H1 (cell line): ENCODE results near the gene DCPS. TPM values are rescaled to one million over a fixed set of nuclear protein-coding genes. Genes with fewer than 3 reads are reported as not detected.

Source experiments
- CTCF ChIA-PET: fragments of 300-600 bp; sonication (Branson Sonifier 250); formaldehyde crosslinking; loops from one replicate; lab custom pipeline; 2021; ENCODE audit not compliant: partially characterized antibody; lab: Charles Lee
- POLR2A ChIA-PET: fragments of 300-600 bp; sonication (Branson Sonifier 250); formaldehyde crosslinking; loops from one replicate; lab custom pipeline; 2021; ENCODE audit warnings: inconsistent platforms; ENCODE audit not compliant: partially characterized antibody; lab: Charles Lee
- DNase-seq, 2 experiments: peaks; one replicate each; pipeline versions ENCODE4 v3.0.0 to v3.0.0-alpha.2; 2010 to 2022; ENCODE audit warnings: low spot score in 2 of 2, low read depth in 1 of 2, mixed read lengths in 1 of 2
- FAIRE-seq: peaks from 2 replicates; lab custom pipeline; 2011; peaks lifted over from hg19 to GRCh38; lab: Jason Lieb, UNC
- H2AFZ ChIP-seq: 2 replicates; pipeline ENCODE4 v1.8.1; 2012; ENCODE audit warnings: low read length, inconsistent platforms
- H2AK5ac ChIP-seq: 2 replicates; pipeline ENCODE4 v1.6.1; 2013; ENCODE audit warnings: low read depth, low read length
- H2BK120ac ChIP-seq: replicated peaks from 2 replicates; pipeline ENCODE3; 2013; ENCODE audit warnings: low read depth, low read length, inconsistent platforms
- H2BK12ac ChIP-seq: 2 replicates; pipeline ENCODE4 v1.6.1; 2013; ENCODE audit warnings: low read depth, low read length
- H2BK15ac ChIP-seq: 2 replicates; pipeline ENCODE4 v1.6.1; 2013; ENCODE audit warnings: low read length
- H2BK20ac ChIP-seq: 2 replicates; pipeline ENCODE4 v1.6.1; 2013; ENCODE audit warnings: low read length
- H2BK5ac ChIP-seq: 2 replicates; pipeline ENCODE4 v1.6.1; 2013; ENCODE audit warnings: low read depth, low read length
- H3K14ac ChIP-seq: 2 replicates; pipeline ENCODE4 v1.6.1; 2013; ENCODE audit warnings: inconsistent platforms; ENCODE audit not compliant: insufficient read length
- H3K18ac ChIP-seq: 2 replicates; pipeline ENCODE4 v1.6.1; 2013; ENCODE audit warnings: low read length; ENCODE audit errors: extremely low read depth
- H3K23ac ChIP-seq: 2 replicates; pipeline ENCODE4 v1.6.1; 2013; ENCODE audit warnings: inconsistent platforms; ENCODE audit not compliant: insufficient read length
- H3K23me2 ChIP-seq: 2 replicates; pipeline ENCODE4 v1.6.1; 2013; ENCODE audit warnings: low read depth, low read length
- H3K27ac ChIP-seq: 2 replicates; pipeline ENCODE4 v1.6.1; 2011; ENCODE audit warnings: low read depth, low read length, inconsistent platforms
- H3K27me3 ChIP-seq, 4 experiments: replicated peaks in 1 of 4; 1 replicate in 1 of 4; 2 replicates in 3 of 4; pipeline versions ENCODE4 v1.6.1 to v1.8.1; 2011 to 2013; ENCODE audit warnings: low read length in 3 of 4, mild to moderate bottlenecking in 3 of 4, inconsistent platforms in 2 of 4, mixed read lengths in 2 of 4, moderate library complexity in 1 of 4; ENCODE audit not compliant: control insufficient read depth in 3 of 4, insufficient read depth in 3 of 4; ENCODE audit errors: extremely low read depth in 1 of 4
- H3K36me3 ChIP-seq, 4 experiments: 2 replicates each; pipeline versions ENCODE4 v1.6.1 to v1.8.1; 2011 to 2013; ENCODE audit warnings: mild to moderate bottlenecking in 4 of 4, low read length in 3 of 4, moderate library complexity in 2 of 4, control low read depth in 1 of 4, inconsistent platforms in 1 of 4; ENCODE audit not compliant: insufficient read depth in 4 of 4, control insufficient read depth in 2 of 4
- H3K4ac ChIP-seq: replicated peaks from 2 replicates; pipeline ENCODE3; 2013; ENCODE audit warnings: low read length, low read depth, mixed read lengths, inconsistent platforms; ENCODE audit not compliant: insufficient read length
- H3K4me1 ChIP-seq, 4 experiments: replicated peaks in 1 of 4; 1 replicate in 1 of 4; 2 replicates in 3 of 4; pipeline versions ENCODE4 v1.6.1 to v1.8.1; 2011 to 2013; ENCODE audit warnings: low read length in 3 of 4, inconsistent platforms in 2 of 4, mixed read lengths in 1 of 4; ENCODE audit not compliant: insufficient read depth in 4 of 4, control insufficient read depth in 3 of 4
- H3K4me2 ChIP-seq, 2 experiments: 2 replicates each; pipeline versions ENCODE4 v1.6.1 to v1.8.1; 2011 to 2013; ENCODE audit warnings: low read depth in 2 of 2, low read length in 2 of 2, control low read depth in 1 of 2, inconsistent platforms in 1 of 2, mild to moderate bottlenecking in 1 of 2; ENCODE audit not compliant: insufficient read depth in 1 of 2
- H3K4me3 ChIP-seq, 4 experiments: fragments of 200-600, 300-600 bp in 1 of 4; sonication (generic), shearing (Covaris generic), sonication (Bioruptor Twin) in 1 of 4; 2 replicates each; pipeline versions ENCODE4 v1.5.1 to v1.8.1; 2011 to 2016; ENCODE audit warnings: low read length in 4 of 4, low read depth in 3 of 4, control low read depth in 2 of 4, inconsistent platforms in 2 of 4, mild to moderate bottlenecking in 2 of 4, mixed read lengths in 1 of 4, moderate library complexity in 1 of 4; ENCODE audit not compliant: insufficient read depth in 2 of 4; ENCODE audit errors: extremely low read depth in 1 of 4
- H3K56ac ChIP-seq: replicated peaks from 2 replicates; pipeline ENCODE3; 2013; ENCODE audit warnings: low read depth, mild to moderate bottlenecking, mixed read lengths, low read length, inconsistent platforms; ENCODE audit not compliant: insufficient read length
- H3K79me1 ChIP-seq: 2 replicates; pipeline ENCODE4 v1.6.1; 2013; ENCODE audit warnings: low read depth, low read length, control low read depth
- H3K79me2 ChIP-seq, 2 experiments: 2 replicates each; pipeline versions ENCODE4 v1.6.1 to v1.8.1; 2012 to 2013; ENCODE audit warnings: low read length in 2 of 2, mild to moderate bottlenecking in 2 of 2, inconsistent platforms in 1 of 2; ENCODE audit not compliant: insufficient read depth in 2 of 2, control insufficient read depth in 1 of 2
- H3K9ac ChIP-seq, 4 experiments: replicated peaks in 1 of 4; 1 replicate in 1 of 4; 2 replicates in 3 of 4; pipeline versions ENCODE4 v1.6.1 to v1.8.1; 2011 to 2013; ENCODE audit warnings: low read depth in 3 of 4, low read length in 3 of 4, control low read depth in 2 of 4, mild to moderate bottlenecking in 2 of 4, moderate library complexity in 2 of 4, inconsistent platforms in 1 of 4; ENCODE audit errors: extremely low read depth in 1 of 4
- H3K9me3 ChIP-seq, 2 experiments: 2 replicates each; pipeline versions ENCODE4 v1.6.1 to v1.8.1; 2012 to 2013; ENCODE audit warnings: mild to moderate bottlenecking in 2 of 2, moderate library complexity in 2 of 2, control low read depth in 1 of 2, inconsistent platforms in 1 of 2, low read depth in 1 of 2, low read length in 1 of 2, mixed read lengths in 1 of 2; ENCODE audit not compliant: insufficient read depth in 2 of 2
- H4K20me1 ChIP-seq, 2 experiments: replicated peaks in 1 of 2; 2 replicates each; pipeline versions ENCODE3 to v1.8.1; 2011 to 2013; ENCODE audit warnings: inconsistent platforms in 2 of 2, low read length in 2 of 2, mild to moderate bottlenecking in 1 of 2; ENCODE audit not compliant: insufficient read depth in 2 of 2, control insufficient read depth in 1 of 2
- H4K5ac ChIP-seq: 2 replicates; pipeline ENCODE4 v1.6.1; 2013; ENCODE audit warnings: low read length, low read depth, mixed read lengths, inconsistent platforms; ENCODE audit not compliant: insufficient read length
- H4K8ac ChIP-seq: 2 replicates; pipeline ENCODE4 v1.8.0; 2013; ENCODE audit warnings: mild to moderate bottlenecking, moderate library complexity, low read length, inconsistent platforms; ENCODE audit not compliant: insufficient read depth; ENCODE audit errors: extremely low read depth
- H4K91ac ChIP-seq: replicated peaks from 2 replicates; pipeline ENCODE3; 2013; ENCODE audit warnings: low read length, mixed read lengths, inconsistent platforms; ENCODE audit not compliant: insufficient read length
- ATF3 ChIP-seq: IDR thresholded peaks from 2 replicates; pipeline ENCODE4 v1.6.1; 2011; ENCODE audit warnings: low read depth, mild to moderate bottlenecking, low read length; ENCODE audit not compliant: insufficient read depth
- BRCA1 ChIP-seq: IDR thresholded peaks from 2 replicates; pipeline ENCODE4 v1.6.1; 2012; ENCODE audit warnings: low read depth, low read length, improper control_type of control experiment
- POU5F1 ChIP-seq: IDR thresholded peaks from 2 replicates; pipeline ENCODE4 v1.6.1; 2011; ENCODE audit warnings: low read depth, mild to moderate bottlenecking, low read length, moderate library complexity
- SP1 ChIP-seq: IDR thresholded peaks from 2 replicates; pipeline ENCODE4 v1.6.1; 2011; ENCODE audit warnings: low read depth, low read length
- TAF7 ChIP-seq: optimal IDR thresholded peaks from 2 replicates; pipeline ENCODE3; 2011; ENCODE audit warnings: low read depth, mild to moderate bottlenecking, inconsistent platforms, low read length, moderate library complexity, borderline replicate concordance
- WGBS, 2 experiments: shearing (Covaris generic) in 1 of 2; methylation state at CpG; one replicate each; pipeline versions ENCODE4 v1.1.6 to v1.1.7; 2013 to 2015; ENCODE audit warnings: low lambda C conversion rate in 2 of 2, mixed read lengths in 2 of 2, inconsistent platforms in 1 of 2, low coverage in 1 of 2, missing lambda C conversion rate in 1 of 2; ENCODE audit not compliant: insufficient replicate concordance in 2 of 2, insufficient coverage in 1 of 2, insufficient read length in 1 of 2; ENCODE audit errors: extremely low coverage in 1 of 2, missing lambda C conversion rate in 1 of 2; 5-methylcytosine and 5-hydroxymethylcytosine counted together
- polyA plus RNA-seq, 7 experiments: library from polyadenylated mRNA; depleted of rRNA in 3 of 7; stranded (reverse) in 5 of 7; unstranded in 2 of 7; fragments of >200 nt in 5 of 7; fragments of 200-250 nt in 2 of 7; gene quantifications; 1 replicate in 5 of 7; 2 replicates in 1 of 7; 4 replicates in 1 of 7; pipeline versions ENCODE4 v1.2.1 to v1.2.3, GENCODE V29; 2011 to 2013; ENCODE audit warnings: missing spikeins in 2 of 7, mixed read lengths in 2 of 7
- total RNA-seq: library from RNA; stranded (reverse); fragmentation: NEBNext Ultra II Directional; extraction: Animal tissue kit (Norgen Biotek cat#: 25700); gene quantifications from 2 replicates; pipeline ENCODE4 v1.2.1, GENCODE V29; 2021

DCPS gene
- total and polyA plus RNA-seq, 2 of the 8 experiments (the other 6 are each of a cell fraction or from before 2014, with no cell fraction given): 24.6 to 55.2 TPM

- H3K27ac ChIP-seq: no peak overlapping the region
- peaks cover 0 to 11% of the 10 kb centered on the region in 2 experiments; a peak in 1 of 4 replicates for H3K79me2 ChIP-seq
- FAIRE-seq: no peak
These were observed 44.1 kb downstream of the DCPS start for GRCh38 chr11:126347751-126348668.

More at GRCh38 chr11:126347751-126348668, 44.1 kb downstream of the DCPS start:
- H3K18ac ChIP-seq: no peak overlapping the region
- no peaks in the 10 kb centered on the region for H3K27me3 ChIP-seq
- no peak overlapping the region for H2AFZ ChIP-seq
- H3K9ac ChIP-seq: no peak overlapping the region
- peak overlapping the region; percentile 51; the same call in 1 of the 2 replicates for H4K8ac ChIP-seq
- 0 out of 2 replicates have a peak overlapping the region, but pooled peaks have one; percentile 49 for H2BK15ac ChIP-seq
- H3K23me2 ChIP-seq: no peaks in the 10 kb centered on the region
- no peak overlapping the region for H3K56ac ChIP-seq
- H3K4me3 ChIP-seq: no peak overlapping the region
- CTCF ChIA-PET: interaction anchor here (1.2 kb wide), 1 partner anchor 11 kb away, joined by 4 read pairs; no protein-coding TSS in a partner anchor
- 93% methylated on average over 17 of the region's 17 CpGs; no CpG with 5 or more reads in 1 of the 2 experiments for WGBS, 2 experiments
- no peak for DNase-seq
- H2BK120ac ChIP-seq: no peak overlapping the region
- no peak overlapping the region for H2AK5ac ChIP-seq
- peaks cover 0 to 14% (median 6%) of the 10 kb centered on the region in 4 experiments; a peak in 4 of 7 replicates for H3K4me1 ChIP-seq
- TF ChIP-seq SP1: no peak
- no peak for TF ChIP-seq POU5F1
- TF ChIP-seq ATF3: no peak
- no peak for TF ChIP-seq BRCA1
- TF ChIP-seq TAF7: no peak
- H3K36me3 ChIP-seq: peaks cover 0 to 11% (median 4%) of the 10 kb centered on the region in 4 experiments; a peak in 4 of 8 replicates
- H4K20me1 ChIP-seq: peaks cover 3 to 8% of the 10 kb centered on the region in 2 experiments
- H3K9me3 ChIP-seq: no peaks in the 10 kb centered on the region
- H2BK20ac ChIP-seq: no peak overlapping the region
- no peak overlapping the region for H2BK12ac ChIP-seq
- H4K5ac ChIP-seq: no peak overlapping the region
- no peak overlapping the region for H3K14ac ChIP-seq
- no peak overlapping the region for H4K91ac ChIP-seq
- H3K23ac ChIP-seq: no peak overlapping the region
- POLR2A ChIA-PET: interaction anchor here (1.1 kb wide), 1 partner anchor 32 kb away, joined by 3 read pairs; no protein-coding TSS in a partner anchor
- no peak overlapping the region for H2BK5ac ChIP-seq
- H3K4ac ChIP-seq: no peak overlapping the region
- no peak overlapping the region for H3K4me2 ChIP-seq
- 0 out of 2 replicates have a peak, but pooled peaks cover 4% of the 10 kb centered on the region for H3K79me1 ChIP-seq
